Activated CD8-positive, alpha-beta memory T cell treated with anti-CD3 and anti-CD28 coated beads, Interleukin-2, amount 50 U/mL, for 48 hours (primary cell): ENCODE results near the gene SIGLEC1.
A peak's percentile ranks its signal among the peaks of the same experiment; 100 is the strongest.

Experiments used
- DNase-seq: peaks from one replicate; pipeline ENCODE4 v3.0.0-alpha.2; 2020

The SIGLEC1 gene

DNA sequence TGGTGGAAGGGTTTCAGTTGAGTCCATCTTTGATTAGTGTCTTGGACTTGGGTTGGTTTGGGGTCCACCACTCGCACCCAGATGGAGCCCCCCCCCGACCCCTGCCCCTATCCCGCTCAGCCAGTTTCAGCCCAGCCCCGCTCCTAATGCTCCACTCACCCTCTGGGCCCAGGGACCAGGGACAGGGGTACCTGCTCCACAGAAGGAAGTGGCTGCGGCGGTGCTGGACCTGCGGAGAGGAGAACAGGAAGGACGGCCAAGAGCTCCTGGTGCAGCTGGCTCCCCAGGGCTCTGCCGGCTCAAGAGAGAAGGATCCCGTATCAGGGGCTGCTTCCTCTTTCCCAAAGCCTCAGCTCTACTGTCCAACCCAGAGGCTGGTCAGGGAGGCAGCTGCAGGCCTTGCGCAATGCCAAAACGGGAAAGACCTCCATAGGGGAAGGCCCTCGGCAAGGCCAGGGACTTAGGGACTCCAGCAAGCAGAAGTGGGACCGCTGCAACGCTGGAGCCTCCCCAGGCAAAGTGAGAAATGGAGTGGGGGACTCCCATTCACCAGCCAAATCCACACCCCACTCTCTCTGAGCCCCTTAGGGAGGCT, at the start of gene SIGLEC1:
Gene SIGLEC1, minus strand, starts transcription at position 322 of the 595 bp plus-strand sequence. CDS start 5,472 bp downstream, outside the sequence.
- no peak for DNase-seq

DNA sequence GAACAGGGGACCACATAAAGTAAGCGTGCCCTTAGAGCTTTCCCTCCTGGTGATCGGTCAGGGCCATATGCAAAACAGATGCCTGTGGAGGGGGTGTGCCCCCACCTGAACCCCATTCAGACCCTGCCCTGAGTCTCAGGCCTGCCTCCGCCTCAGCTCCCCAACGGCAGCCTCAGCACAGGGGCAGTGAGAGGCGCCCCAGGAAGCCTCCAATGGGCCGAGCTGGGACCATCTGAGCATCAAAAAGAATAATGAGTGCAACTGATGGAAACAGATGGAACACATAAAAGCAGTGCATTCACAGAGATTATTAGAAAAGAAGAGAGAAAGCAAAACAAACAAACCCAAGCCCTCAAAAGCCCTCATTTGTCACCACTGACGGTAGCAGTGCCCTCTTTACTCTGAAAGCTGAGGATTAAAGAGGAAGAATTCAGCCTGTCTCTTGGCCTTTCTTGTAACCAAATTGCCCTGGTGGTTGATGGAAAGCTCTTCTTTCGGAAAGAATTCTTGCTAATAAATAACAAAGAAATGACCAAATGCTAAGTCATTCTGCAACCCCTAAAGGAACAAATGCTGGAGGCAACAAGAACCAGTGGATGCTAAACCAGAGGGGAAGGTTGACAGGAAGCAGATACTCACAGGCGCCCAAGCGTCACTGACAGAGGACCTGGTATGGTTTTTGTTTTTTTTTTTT, 48.4 kb upstream of the SIGLEC1 start:
- DNase-seq: no peak

- DNase-seq: no peak
These were observed 47.5 kb upstream of the SIGLEC1 start for GRCh38 chr20:3759884-3760283.

DNA sequence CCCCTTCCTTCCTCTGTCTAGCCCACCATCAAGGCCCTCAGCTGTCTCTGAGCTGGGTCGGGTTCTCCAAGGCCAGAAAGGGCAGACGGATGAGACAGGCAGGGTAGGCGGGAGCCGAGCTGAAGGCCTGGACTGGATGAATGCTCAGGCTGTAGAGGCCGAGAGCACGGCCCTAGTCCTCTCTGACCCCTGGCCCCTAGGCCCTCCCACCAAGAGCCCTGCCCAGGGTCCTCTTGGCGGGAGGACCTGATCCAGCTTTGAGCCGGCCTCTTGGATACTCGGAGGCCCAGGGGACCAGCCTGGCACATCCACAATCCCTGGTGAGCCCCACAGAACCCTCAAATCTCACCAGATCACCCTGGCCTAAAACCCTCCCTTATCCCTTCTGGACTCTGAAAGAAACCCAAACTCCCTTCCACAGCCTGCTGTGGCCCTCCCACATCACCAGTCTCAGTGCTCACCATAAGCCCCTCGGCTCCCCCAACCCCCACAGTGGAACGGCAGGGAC, 47.0 kb upstream of the SIGLEC1 start:
- DNase-seq: no peak

DNA sequence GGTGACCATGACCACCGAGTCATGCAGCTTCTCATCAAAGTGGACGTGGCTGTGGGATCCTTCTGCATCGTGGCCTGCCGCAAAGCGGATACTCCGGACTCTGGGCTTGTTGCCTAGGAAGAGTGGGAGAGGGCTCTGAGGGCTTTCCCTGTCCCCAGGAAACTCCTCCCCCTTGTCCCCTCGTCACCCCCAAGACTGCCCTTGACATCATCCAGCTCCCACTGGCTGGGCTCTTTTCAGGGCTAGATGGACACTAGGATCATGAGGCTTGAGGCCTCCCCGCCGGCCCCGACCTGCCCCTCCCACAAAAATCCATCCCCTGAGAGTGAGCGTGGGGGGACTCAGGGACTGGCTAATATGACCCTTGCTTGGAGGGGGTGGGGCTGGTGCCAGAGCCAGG, 46.2 kb upstream of the SIGLEC1 start:
- DNase-seq: no peak

GRCh38 chr20:3757268-3757667, 44.9 kb upstream of the SIGLEC1 start:
- no peak for DNase-seq

GRCh38 chr20:3755814-3756480, 43.5 kb upstream of the SIGLEC1 start:
- DNase-seq: no peak

DNA sequence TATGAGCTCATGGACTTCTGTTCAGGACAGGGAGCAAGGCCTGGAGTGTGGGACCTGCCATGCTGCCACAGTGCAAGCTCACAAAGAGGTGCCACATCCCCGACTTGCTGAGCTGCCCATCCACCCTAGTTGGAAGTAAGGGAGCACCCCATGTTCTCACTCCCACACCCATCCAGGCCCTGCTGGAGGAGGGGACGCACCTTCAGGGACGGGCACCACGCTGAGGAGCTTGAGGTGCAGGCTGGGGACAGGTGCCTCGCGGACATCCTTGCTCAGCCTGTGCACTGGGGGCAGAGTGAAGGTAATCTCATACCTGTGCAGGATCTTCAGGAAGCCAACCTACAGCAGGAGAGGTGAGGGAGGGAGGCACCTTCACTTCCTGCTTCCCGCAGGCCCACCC, 42.9 kb upstream of the SIGLEC1 start:
- DNase-seq: no peak

DNA sequence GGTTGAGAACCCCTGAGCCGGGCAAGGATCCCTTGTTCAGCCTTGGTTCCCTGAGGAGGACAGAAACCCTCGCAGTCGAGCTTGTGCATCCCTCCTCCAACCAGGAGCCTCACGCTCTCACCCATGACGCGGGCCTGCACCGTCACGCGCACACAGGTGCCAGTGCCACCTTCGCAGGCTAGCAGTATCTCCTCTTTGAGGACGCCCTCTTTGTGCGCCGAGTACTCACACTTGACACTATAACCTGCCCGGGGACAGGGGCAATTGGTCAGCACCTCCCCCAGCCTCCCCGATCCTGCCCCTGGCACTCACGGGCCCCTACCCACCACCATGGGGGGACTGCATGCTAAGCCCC, 41.9 kb upstream of the SIGLEC1 start:
- no peak for DNase-seq

DNA sequence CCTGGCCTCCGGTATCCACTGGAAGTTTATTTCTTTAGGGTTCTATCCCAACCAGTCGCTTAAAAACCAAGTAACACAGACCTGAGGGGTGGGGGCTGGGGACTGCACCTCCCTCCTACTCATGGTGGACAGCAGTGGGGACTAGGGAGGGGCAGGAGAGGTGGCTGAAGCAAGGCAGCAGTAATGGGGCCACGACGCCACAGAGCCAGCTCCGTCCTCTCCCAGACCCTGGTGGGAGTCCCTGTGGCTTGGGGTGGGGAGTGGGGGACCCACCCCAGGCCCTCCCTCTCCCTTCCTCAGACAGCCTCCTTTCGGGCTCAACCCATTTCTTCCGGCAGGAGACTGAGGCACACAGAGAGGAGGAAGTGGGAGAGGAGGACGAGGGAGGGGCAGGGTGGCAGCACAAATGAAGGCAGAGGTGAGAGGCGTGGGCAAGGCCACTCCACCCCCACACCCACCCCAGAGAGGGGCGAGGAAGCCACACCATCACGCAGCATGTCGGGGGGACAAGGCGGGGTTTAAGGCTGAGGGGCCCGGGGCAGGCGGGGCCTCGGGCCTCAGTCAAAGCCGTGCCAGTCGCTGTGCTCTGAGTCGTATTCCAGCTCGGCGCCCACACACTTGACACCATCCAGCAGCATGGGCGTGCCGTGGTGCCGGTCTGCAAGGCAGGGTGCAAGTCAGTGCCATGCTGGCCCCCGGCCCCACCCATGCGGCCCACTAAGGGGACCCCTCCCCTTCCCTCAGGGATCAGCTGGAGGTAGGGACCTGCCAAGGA, 41.3 kb upstream of the SIGLEC1 start:
- DNase-seq: no peak

DNA sequence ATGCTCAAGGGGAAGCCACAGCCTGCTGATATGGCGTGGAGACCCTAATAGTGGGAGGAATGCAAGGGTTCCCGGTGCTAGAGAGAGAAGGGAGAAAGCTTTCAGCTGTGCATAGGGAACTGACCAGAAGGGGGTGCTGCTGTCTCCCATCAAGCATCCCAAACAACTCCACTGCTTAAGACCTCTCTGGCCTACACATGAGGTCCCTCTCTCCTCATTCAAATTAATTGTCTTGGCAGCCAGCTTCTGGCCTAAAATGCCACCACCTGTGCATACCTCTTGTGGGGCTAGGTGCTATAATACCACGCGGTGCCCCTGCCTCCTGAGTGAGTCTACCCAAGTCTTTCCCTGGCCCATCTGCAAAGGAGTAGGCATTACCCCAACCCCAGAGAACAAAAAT, 40.7 kb upstream of the SIGLEC1 start:
- no peak for DNase-seq

DNA sequence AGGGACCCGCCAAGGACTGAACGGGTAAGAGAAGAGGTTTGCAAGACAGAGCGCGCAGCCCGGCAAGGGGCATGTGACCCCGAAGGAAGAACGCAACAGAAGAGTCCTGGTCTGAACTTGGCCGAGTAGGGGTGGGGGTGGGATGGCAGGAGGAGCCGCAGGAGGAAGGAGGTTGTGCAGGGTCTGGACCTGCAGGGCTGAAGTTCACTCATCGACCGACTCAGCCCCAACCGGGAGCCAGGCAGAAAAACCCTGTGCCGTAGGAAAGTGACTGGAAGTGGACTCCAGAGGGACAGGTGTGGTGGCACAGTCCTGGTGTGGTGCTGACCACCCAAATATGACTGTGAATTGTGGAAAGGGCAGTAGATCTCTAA, 40.0 kb upstream of the SIGLEC1 start:
- no peak for DNase-seq

DNA sequence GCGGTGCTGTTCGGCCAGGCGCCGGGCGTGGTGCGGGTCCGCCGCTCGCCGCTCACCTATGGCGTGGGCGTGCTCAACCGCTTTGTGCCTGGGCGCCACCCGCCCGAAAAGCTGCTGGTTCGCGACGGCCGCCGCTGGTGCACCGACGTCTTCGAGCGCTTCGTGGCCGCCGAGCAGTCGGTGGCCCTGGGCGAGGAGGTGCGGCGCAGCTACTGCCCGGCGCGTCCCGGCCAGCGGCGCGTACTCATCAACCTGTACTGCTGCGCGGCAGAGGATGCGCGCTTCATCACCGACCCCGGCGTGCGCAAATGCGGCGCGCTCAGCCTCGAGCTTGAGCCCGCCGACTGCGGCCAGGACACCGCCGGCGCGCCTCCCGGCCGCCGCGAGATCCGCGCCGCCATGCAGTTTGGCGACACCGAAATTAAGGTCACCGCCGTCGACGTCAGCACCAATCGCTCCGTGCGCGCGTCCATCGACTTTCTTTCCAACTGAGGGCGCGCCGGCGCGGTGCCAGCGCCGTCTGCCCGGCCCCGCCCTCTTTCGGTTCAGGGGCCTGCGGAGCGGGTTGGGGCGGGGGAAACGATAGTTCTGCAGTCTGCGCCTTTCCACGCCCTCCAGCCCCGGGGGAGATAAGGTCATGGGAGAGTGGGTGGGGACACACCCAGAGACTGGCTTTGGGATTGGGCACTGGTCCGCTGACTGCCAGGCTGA, 39.4 kb upstream of the SIGLEC1 start:
- DNase-seq: peak; percentile 75

DNA sequence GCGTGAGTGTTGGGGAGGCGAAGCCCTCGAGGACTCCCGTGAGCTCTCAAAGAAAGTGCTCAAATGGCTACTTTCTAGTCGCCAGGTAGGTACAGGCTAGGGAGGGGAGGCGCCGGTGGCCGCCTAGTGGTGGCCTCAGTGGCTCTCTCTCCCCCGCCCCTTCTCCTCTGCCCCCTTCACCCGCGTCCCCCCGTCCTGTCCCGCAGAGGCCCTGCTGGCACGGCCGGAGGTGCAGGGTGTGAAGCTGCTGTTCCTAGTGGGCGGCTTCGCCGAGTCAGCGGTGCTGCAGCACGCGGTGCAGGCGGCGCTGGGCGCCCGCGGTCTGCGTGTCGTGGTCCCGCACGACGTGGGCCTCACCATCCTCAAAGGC, 38.9 kb upstream of the SIGLEC1 start:
- no peak for DNase-seq

GRCh38 chr20:3749689-3750531, 37.5 kb upstream of the SIGLEC1 start:
- DNase-seq: peak; percentile 83

- DNase-seq: no peak
These were observed 36.8 kb upstream of the SIGLEC1 start for GRCh38 chr20:3749087-3749688.

GRCh38 chr20:3748073-3748472, 35.7 kb upstream of the SIGLEC1 start:
- no peak for DNase-seq

DNA sequence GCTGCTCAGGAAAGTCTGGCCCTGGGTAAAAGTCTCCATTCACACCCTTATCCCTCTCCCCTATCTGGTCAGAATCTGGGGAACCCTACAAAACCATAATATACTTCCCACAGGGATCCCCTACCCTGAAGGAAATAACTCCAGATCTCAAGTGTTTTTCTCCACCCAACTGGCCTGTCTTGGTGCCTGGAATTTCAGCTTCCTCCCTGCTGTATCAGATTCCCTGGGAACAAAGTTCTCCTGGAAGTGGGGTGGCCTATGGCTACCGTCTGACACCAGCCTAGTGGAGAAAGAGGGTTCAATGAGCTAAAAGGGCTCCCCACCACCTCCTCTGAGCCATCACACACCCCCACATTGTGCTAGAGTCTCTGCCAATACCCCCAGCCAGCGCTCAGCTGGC, 35.1 kb upstream of the SIGLEC1 start:
- DNase-seq: no peak

DNA sequence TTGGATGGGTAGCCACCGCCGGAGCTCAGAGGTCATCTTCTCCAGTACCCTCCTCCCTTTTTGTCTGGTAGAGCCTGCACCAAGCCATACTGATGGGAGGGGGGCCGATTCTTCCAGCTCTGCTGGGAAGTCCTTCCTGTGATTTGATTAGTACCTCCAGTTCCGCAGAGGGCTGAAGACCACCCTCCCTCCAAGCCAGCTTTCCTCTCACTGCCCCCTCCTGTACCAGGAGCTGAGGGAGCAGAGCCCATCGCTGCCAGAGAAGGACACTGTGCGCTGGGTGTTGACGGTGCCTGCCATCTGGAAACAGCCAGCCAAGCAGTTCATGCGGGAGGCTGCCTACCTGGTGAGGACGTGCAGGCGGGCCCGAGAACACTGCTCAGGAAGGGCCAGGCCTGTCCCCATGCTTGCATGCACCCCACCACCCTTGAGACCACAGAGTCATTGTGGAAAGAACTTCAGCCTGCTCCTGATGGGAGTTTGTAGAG, 33.3 kb upstream of the SIGLEC1 start:
- no peak for DNase-seq

DNA sequence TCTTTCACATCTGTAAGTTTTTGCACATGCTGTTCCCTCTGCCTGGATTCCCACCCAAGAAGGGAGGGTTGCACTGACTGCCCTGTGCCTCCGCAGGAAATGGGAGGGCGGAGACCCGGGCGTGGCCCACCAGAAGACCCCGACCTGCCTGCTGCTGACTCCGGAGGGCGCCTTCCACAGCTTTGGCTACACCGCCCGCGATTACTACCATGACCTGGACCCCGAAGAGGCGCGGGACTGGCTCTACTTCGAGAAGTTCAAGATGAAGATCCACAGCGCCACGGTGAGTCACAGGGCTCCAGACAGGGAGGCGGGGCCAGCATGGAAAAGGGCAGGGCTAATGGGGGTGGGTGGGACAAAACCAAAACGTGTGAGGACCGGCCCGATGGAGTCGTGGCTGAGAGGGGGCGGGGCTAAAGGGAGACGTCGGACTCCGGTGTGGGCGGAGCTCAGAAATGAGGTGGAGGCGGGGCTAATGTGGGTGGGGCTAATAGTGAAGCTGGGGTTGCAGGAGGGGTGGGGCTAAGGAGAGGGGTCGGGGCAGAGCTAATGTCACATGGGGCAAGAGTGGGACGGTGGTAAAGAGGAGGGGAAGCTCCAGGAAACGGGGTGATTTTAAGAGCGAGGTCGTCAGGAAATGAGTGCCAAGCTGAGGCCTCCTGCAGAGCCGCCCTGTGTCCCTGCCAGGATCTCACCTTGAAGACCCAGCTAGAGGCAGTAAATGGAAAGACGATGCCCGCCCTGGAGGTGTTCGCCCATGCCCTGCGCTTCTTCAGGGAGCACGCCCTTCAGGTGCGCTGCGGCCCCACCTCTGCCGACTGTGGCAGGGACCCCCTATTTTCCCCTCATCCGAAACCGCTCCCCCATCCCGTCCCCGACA, 32.6 kb upstream of the SIGLEC1 start:
- peak; percentile 80 for DNase-seq
